Stimulated activated CD4-positive, alpha-beta T cell treated with anti-CD3 and anti-CD28 coated beads, Interleukin-4, amount 100 ng/mL, for 1 hour (primary cell): Measurements from ENCODE around the gene HOXD12.

Experiments used
- DNase-seq: peaks from one replicate; pipeline ENCODE4 v3.0.0-alpha.2; 2020

The HOXD12 gene

DNA sequence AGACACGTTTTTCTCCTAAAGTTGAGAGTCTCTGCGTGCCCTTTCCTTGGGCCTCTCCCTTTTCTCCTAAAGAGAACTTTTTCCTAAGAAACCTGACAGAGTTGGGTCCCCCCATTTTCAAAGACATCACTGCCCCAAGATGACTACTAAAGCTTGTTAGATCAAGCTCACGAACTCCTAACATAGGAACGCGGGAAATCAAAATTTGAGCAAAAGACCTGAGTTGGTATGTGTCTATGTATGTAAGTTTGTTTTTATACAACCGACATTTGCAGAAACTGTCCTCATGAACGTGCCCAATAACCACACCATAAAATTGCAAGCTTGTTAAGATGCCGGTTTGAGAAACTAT is 5.7 kb upstream of the HOXD12 start:
- DNase-seq, result no peak

DNA sequence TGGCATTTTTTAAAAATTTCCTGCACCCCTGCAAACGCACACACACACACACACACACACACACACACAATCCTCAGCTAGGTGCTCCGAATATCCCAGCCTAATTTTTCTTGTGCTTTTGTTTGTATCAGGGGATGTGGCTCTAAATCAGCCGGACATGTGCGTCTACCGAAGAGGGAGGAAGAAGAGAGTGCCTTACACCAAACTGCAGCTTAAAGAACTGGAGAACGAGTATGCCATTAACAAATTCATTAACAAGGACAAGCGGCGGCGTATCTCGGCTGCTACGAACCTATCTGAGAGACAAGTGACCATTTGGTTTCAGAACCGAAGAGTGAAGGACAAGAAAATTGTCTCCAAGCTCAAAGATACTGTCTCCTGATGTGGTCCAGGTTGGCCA is 5.2 kb upstream of the HOXD12 start:
- DNase-seq, result no peak

DNA sequence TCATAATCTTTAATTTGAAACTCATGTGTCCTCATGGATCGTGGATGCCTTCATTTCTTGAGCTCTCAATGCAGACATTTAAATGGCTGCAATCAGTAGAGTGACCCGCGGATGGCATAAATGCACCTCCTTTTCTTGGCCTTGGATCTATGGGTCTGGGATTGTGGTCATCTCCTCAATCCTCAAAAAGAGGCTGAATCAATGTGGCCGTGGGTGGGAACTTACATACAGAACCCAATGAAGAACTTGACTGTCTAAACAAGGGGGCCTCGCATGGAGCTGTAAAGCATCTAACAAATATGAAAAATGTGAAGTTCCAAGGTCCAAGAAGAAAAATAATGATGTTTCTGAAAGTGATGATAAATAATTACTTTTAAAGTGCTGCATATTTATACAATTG is 4.2 kb upstream of the HOXD12 start:
- DNase-seq, result no peak

DNA sequence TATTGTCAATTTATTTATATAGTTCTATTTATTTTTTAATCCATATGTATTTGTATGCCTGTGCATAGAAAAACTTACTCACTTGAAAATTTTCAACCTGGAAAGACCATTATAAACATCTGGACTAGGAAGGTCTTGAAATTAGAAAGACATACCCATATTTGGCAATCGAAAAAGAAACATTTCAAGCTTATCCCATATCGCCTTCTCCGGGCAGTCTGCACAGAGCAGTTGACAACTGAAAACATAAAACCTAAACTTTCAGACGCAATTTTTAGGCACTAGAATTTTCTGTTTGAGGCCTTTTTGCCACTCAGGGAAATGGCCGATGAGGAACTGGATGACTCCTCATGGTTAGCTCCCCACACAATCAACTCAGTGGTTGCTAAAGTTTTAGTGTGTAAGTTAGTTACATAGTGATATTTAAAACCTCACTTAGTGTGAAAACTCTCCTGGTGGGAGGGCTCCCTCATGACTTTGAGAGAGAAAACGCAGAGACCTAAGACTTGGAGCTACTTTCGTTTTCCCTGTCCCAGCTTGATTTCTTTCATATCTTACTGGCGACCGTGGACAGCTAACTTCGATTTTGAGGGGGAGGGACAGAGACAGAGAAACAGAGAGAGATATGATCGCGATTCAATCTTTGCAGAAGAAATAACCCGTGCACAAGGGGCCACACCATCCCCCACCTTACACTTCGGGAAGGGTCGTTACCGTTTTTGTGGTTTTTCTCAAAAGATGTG is 3.2 kb upstream of the HOXD12 start:
- no peak for DNase-seq

DNA sequence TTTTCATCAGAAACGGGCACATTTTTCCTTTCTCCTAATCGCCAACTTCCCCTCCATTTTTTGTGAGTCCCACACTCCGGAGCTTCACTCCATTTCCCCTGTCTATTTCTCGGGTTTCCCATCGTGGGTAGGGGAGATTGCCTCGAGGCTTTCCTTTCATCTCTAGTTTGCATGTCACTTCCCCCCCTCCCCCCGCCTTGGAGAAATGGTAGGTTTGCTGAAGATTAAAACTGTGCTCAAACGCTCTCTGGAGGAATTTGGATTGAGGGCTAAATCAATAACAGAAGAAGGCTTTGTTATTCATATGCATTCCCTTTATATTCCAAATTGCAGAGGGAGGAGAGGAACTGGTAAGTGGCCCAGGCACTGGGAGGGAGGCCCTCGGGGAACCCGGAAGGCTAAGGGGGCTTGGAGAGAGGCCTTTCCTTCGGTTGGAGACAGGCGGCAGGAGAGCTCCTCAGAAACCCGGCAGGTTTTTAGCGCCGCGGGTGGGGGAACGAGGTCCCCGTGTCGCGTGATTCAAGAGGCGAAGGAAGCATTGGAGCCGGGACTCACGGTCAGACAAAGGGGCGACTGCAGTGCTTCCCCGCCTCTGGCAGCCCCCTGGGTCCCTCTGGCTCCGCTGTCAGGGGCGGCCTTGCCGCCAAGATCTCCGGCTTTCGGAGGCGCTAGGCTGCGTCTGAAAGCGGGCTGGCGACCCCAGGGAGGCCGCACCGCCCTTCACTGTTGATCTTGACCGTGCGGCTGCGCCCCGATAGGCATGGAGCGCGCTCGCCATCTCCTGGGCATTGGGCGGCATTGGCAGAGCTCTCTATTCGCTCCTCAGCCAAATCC is 2.4 kb upstream of the HOXD12 start:
- DNase-seq, result peak; percentile 64

DNA sequence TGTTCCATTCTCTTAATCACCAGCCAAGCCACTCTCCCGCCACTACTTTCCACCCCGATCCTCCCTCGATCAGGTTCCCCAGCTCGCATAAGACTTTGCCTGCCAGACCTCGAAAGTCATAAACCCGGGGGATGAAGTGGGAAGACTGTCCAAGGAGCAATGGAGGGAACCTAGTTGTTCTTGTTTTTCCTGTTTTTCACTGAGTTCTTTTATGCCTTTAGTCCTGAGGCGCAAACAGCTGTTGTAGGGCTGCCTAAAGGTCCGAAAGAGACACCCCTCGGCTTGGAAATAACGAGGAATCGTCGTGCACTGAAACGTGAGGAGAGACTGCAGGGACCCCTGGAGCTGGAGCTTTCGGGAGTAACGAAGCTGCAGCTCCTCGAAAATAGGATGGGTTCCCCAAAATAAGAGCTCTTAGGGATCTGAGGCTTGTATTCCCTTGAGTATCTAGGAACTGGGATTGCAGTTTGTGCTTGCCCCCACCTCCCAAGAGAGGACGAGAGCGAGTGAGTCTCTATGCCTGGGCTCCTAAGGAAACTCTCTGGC is 1.7 kb upstream of the HOXD12 start:
- DNase-seq, result no peak

DNA sequence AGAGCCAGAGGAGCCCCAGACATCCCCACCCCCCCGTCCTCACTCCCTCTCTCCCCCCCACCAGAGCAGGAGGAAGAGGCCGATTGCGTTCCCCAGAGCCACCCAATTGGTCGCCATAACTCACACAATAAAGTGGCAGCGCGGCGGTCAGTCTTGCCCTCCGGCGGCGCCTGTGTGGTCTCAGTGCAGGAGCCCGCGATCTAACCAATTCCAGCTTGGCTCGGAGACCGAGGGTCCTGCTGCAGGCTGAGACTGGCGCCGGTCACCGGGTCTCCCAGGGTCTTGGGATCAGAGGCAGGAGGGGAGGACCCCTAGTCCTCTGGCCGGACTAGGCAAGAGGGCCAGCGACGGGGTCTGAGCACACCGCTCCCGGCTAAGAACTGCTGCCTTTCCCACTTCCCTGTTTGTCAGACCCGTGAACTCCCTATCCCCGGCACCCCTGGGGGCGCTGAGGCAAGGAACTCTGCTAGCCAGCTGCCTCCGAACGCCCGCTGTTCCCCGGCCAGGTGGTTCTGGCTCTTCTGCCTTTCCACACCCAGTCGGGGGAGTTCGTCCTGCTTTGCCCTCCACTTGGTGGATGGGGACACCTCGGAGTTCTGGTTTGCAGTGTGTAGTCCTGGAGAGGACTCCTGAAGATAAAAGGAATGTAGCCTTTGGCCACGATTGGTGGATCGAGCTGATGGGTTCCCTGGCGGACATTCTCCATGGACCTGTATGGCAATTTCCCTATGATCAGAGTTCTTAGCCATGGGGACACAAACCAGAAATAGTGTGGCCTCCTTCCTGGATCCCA is 1.0 kb upstream of the HOXD12 start:
- DNase-seq, result no peak

DNA sequence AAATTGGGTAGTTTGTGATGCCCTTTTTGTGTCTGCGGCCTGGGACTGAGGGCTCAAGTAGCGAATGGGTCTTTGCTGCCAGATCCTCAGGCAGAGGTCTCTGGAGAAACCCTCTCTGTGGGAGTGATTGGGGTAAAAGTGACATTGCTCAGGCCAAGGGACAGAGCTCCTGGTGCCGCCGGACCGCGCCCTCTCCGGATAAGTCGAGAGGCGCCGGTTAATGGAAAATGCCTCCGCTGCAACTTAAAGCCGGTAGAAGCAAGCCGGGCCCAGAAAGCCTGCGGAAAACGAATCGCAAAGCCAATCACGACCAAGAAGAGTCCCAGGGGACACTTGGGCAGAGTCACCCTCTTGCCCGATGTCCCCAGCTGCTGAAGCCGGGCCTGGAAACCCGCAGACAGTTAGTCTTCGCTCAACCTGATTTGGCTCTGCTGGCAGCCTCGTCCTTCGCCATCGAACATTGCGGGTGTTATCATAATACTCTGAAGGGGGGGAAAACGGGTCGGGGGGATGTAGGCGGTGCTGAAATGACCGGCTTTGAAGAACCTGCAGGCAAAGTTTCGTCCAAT is 352 bp upstream of the HOXD12 start:
- DNase-seq, result no peak

DNA sequence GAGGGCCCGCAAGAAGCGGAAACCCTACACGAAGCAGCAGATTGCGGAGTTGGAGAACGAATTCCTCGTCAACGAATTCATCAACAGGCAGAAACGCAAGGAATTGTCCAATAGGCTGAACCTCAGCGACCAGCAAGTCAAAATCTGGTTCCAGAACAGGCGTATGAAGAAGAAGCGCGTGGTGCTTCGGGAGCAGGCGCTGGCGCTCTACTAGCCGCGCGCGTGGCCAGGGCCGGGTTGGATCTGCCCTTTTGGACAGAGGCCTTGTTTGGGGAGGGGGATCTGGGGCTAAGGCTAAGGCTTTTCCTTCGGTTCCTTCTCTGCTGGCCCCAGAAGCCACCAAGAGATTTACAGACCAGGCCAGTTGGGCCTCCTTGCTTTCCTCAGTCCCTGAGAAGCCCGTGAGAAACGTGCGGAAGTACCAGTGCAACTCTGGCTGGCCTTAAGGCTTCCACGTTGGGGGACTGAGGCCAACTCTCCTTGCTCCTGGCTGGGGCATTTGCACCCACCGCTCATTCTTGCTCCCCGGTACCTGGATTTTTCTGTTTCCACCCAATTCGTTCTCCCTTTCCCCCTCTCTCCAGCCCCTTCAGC is 1.0 kb downstream of the HOXD12 start:
- DNase-seq, result no peak

DNA sequence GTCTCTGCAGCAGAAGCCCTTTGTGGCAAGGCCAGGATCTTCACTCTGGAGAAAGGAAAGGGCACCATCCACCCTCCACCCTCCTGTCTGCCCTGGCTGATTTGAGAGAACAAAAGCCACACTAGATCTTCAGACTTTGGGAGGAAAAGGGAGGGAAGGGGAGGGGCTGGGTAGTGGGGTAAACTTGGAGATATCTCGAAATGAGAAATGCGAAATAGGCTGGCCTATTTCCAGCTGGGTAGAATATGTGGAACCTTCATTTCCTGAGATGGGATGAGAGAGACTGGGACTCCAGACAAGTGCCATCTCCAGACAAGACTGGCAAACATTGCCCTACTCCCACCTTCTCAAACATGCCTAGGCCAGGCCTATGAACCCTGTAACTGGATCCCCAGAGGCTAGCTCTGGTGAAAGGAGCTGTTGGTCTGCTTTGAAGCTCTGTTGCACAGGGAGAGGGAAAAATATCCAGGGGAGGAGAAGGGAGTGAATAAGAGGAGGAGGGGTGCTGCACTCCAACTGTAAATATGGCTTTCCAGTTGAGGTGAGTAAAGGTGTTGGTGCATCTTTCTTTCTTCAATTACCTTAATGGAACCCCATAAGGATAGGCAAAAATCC is 1.7 kb downstream of the HOXD12 start:
- no peak for DNase-seq

DNA sequence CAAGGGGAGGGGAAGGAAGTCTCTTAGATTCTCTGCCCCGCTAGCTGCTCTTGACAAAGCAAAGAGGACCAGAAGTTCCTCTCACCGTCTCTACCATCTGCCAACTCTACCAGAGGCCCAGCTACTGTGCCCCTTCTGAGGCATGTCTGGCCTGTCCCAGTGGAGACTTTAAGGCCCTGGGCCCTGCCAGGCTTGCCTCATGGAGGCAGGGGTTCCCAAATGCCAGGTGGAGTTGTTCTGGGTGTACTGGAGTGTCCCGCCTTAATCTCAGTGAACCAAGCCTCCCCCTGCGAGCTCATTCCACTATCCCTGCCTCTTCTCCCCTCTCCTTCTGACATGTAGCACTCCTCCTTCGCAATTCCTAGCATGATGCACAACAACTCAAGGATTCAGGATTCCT is 2.2 kb downstream of the HOXD12 start:
- no peak for DNase-seq

DNA sequence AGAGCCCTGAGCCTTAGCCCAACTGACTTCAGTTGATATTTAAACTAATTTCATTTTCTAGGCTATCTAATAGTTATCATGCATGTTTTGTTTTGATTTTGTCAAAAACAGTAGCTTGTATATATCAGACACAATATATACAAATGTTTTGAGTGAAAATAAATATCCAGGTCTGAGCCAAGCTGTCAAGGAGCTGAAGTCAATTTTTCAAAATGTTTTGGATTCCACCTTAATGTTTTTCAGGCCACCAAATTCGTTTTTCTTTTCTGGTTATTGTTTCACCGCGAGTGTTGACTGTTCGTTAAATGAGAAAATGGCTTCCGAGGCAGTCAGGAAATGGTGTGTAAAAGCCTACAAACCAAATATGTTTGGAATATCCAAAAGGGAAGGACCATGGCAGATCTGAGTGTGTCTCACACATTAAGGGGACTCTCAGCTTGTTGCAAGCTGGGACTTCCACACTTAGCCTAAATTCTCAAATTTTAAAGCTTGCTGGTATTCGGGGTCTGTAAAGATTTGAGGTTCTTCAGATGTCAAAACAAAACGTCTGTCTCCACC is 2.8 kb downstream of the HOXD12 start:
- DNase-seq, result no peak

DNA sequence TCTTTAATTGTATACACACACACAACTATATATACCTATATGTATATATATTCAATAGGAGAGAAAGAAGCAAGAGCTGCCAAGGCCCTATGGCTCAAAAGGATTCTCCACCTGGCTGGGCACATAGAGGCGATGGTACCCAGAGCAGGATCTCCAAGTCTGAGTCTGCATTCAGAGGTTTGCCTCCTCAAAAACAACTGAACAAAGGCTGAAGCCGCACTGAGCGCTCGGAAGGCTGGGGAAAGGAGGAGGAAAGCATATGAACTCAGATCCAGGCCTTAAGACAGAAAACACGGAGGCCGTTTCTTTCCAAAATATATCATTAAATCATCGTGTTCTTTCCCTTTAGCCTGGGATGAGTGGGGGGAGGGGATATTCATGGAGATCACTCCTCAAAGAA is 3.6 kb downstream of the HOXD12 start:
- no peak for DNase-seq

DNA sequence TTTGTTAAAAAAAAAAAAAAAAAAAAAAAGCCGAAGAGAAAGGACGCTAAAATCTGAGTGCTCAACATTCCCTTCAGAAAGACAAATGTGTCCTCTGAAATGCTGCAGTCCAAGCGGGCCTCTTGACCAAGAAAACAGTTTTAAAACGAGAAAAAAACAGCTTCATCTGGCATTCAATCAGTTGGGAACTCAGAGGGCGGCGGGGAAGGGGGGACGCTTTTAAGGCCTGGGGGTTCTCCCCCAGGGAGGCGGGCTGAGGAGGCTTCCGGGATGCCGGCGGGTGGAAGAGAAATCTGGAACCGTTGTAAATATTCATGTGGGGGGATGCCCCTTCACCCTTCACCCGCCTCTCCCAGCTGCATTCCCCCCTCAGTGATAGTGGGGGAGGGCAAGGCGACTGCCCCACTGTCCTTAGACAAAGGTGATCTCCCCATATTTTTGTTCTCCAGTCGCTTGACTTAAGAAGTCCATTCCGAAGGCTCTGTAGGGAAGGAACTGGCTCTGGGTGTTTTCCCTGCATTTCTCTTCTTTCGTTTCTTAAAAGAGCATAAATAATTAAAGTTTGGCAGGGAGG is 4.2 kb downstream of the HOXD12 start:
- no peak for DNase-seq

DNA sequence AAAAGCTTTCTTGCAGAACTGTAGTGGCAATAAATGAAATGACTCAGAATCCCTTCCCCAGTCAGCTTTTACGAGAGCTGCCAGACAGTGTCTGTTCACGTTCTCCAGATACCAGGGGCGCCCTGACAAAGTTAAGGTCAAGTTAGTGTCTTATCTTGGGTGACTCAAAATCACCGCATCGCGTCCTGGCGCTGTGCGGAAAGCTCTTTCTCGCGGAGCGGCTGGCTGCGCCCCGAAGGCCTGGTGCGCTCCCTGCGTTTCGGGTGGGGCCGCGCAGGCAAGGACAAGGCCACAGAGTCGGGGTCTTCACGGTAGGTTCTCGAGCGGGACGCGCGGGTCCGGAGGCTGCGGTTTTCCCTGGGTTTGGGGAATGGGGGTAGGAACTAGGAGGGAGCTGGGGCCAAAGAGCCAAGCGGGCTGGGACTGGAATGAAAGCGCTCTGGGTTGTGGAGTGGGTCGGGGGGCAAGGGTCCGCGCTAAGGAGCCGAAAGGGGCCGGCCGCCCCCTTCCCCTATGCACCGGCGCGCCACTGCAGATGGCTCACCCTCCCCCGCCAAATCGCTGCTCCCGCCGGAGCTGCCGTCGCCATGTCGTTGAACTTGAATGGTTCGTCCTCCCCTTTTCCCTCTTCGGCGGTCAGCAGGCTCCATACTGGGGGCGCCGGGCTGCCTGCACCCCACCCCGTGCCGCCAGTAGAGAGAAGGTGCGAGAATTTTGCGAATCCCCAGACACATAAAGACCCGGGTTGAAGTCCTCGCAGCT is 4.9 kb downstream of the HOXD12 start:
- DNase-seq, result no peak

DNA sequence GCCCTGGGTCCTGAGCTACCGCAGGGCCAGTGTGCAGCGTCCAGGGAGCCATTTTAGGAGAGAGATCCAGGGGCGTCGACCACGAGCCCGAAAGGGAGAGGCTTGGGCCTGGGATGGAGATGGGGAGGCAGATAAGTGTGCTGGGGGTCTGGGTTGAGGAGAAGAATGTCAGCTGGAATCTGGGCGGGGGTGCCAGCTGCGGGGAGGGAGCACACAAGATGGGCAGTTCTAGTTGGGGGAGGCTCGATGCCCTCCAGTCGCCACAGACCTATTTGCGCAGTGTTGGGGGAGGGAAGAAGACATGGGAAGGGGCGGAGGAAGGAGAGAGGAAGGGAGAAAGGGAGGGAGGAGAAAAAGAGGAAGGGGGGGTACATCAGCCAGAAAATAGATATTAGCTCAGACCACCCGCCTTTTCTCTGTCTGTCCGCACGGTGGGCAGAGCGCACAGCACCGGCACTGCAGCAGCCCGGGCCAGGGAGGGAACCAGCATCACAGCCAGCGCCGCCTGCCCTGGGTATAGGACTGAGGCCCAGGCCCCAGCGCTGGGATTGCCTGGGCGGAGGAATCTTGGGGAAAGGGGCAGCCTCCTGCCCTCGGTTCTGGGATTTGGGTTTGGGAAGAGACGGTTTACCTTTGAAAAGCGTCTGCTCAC is 5.6 kb downstream of the HOXD12 start:
- no peak for DNase-seq

DNA sequence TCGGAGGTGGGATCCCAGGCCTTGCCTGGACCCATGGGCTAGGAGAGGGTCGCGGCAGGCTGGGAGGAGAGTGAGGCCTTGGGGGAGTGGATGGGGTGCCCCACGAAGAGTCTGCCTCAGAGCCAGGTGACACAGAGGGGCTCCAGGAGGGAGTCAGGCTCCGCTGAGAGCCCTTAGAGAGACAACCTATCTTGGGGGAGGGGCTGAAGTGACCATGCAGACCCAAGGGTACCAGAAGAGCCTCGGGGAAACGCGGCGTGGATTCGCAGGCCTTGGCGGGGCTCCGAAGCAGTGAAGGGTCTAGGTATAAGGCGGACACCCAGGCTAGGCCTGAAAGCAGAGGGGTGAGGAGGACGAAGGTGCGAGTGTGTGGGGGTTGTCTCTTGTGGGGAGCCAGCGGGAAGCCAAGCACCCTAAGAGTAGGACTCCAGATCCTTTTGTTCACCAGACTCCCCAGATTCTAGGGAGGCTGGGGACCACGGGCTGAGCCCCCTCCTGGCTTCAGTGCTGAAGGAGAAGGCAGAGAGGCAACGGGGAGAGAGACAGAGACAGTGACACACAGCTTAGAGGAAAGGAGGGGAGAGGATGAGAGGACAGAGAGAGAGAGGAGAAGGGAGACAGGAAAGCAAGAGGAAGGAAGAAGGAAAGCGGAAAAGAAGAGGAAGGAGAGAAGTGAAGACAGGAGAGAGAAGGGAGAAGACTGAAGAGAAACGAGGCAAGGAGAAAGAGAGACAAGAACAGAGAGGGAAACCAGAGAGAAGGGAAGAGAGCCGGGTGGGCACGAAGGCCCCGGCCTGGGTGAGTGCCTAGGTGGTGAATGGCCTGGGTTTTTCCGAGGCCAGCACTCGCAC is 6.4 kb downstream of the HOXD12 start:
- no peak for DNase-seq

DNA sequence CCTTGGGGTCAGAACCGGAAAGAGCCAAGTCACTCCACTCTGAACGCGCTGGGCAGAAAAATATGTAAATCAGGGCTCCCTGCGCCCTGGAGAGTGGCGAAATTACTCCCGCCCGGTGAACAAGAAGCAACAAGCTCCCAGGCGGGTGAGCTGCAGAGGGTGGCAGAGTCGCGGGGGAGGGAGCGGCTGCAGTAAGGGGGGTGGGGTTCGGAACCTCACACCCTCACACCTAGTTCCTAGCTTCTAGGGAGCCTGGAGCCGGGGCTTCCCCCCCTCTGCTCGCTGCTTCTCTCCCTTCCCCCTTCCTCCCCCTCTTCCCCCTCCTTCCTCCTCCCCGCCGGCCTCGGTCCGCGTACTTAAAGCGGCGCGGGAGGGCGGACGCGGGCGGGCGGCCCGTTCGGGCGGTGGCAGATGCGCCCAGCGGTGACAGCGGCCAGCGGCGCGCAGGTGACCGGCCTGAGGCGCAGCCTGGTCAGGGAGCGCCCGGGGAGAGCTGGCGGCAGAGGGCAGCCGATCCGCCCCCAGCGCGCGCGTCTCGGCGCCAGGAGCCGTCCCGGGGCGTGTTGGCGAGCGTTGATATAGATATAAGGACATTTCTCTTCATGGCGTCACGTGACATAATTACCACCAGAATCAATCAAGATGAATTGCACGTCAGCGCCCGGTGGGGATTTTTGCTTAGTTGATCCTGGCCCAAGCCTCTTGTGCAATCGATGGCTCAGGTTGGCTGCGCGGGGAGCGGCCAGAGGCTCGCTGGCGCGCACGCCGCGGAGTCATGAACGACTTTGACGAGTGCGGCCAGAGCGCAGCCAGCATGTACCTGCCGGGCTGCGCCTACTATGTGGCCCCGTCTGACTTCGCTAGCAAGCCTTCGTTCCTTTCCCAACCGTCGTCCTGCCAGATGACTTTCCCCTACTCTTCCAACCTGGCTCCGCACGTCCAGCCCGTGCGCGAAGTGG is 7.3 kb downstream of the HOXD12 start, which contains the start of gene HOXD11:
Gene HOXD11 (plus strand): TSS at position 700 of the 959 bp plus-strand sequence. CDS start 76 bp downstream, at position 776.
- no peak for DNase-seq
